HL-60 (cell line): ENCODE data around the gene DCAF12L2.
"Not testable (repeated sequence)": the region's sequence is repeated elsewhere in the genome, so short reads cannot be mapped to it uniquely, and the experiment has no call there.

ENCODE experiments used
- DNase-seq, 2 experiments: peaks; one replicate each; pipeline ENCODE4 v3.0.0-alpha.2; 2010 to 2020; ENCODE audit warnings: low read depth in 1 of 2, low spot score in 1 of 2
- H3K27ac ChIP-seq: fragments of 250-450 bp; sonication (Bioruptor Pico); replicated peaks from 2 replicates; pipeline ENCODE4 v1.5.1; 2020; ENCODE audit warnings: mild to moderate bottlenecking, moderate library complexity
- H3K27me3 ChIP-seq: fragments of 250-450 bp; sonication (Bioruptor Pico); 2 replicates; pipeline ENCODE4 v1.5.1; 2021; ENCODE audit warnings: mild to moderate bottlenecking, moderate library complexity; ENCODE audit not compliant: insufficient read depth, poor library complexity, severe bottlenecking
- H3K4me3 ChIP-seq: replicated peaks from 2 replicates; pipeline ENCODE4 v1.5.1; 2011; ENCODE audit warnings: mild to moderate bottlenecking, control low read depth, low read length; ENCODE audit not compliant: insufficient read depth
- CTCF ChIP-seq: IDR thresholded peaks from one replicate; pipeline ENCODE4 v1.5.1; 2011; ENCODE audit warnings: low read length, control low read depth, inconsistent platforms; ENCODE audit not compliant: insufficient read depth
- GABPA ChIP-seq: IDR thresholded peaks from 2 replicates; pipeline ENCODE4 v1.6.1; 2012; ENCODE audit warnings: low read depth
- POLR2AphosphoS5 ChIP-seq: IDR thresholded peaks from 2 replicates; pipeline ENCODE4 v1.6.1; 2012; ENCODE audit warnings: low read depth
- REST ChIP-seq: IDR thresholded peaks from 2 replicates; pipeline ENCODE4 v1.6.1; 2012; ENCODE audit warnings: low read depth; ENCODE audit not compliant: insufficient replicate concordance
- SPI1 ChIP-seq: IDR thresholded peaks from 2 replicates; pipeline ENCODE4 v1.6.1; 2012; ENCODE audit warnings: low read depth, mild to moderate bottlenecking, borderline replicate concordance
- long read RNA-seq: library from polyadenylated mRNA; unstranded; transcript quantifications from one replicate; pipeline ENCODE4 v2.0.0, GENCODE V29; 2020

Gene DCAF12L2
- long read RNA-seq: 0 reads

- H3K4me3 ChIP-seq: no peak within 1 kb of the TSS
- no peak for DNase-seq
- TF ChIP-seq CTCF: no peak
- TF ChIP-seq GABPA: no peak
- TF ChIP-seq SPI1: no peak
- no peak for TF ChIP-seq POLR2AphosphoS5
- TF ChIP-seq REST: no peak
- no peak within 1 kb of the TSS for H3K27ac ChIP-seq
- no peaks in the 10 kb centered on the region for H3K27me3 ChIP-seq
Observed at GRCh38 chrX:126165721-126166461, at the start of gene DCAF12L2. TSS of gene DCAF12L2 (minus strand) at chrX:126166289. CDS start at chrX:126165924, 365 bp downstream.

GRCh38 chrX:126190888-126191287, 24.8 kb upstream of the DCAF12L2 start:
- H3K27me3 ChIP-seq, DNase-seq, H3K4me3 ChIP-seq, H3K27ac ChIP-seq: not testable (repeated sequence)

DNA sequence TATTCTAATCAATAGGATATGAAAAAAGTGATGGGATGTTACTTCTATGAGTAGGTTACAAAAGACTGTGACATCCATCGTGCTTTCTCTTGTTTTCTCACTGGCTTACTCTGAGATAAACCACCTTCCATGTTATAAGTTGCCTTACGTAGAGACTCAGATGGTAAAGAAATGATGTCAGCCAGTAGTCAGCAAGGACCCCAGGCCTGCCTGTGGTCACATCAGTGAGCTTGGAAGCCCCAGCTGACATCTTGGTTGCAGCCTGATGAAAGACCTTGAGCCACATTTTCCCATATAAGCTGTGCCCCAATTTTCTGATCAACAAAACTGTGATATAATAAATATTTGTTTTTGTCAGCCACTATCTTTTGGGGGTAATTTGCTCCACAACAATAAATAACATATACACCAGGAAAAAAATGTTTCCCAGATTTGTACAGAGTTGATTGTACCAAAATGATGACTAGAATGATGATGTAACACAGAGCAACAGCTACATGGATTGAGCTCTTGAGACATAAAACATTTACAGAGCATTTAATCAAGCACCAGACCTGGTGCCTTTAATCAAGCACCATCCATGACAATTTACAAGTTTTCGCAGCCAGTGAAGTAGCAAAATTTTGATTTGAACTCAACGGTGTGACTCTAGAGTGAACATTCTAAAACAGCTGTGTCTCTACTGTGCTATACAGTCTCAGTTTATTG, 11.2 kb upstream of the DCAF12L2 start:
- TF ChIP-seq GABPA: no peak
- no peak overlapping the region for H3K27ac ChIP-seq
- H3K27me3 ChIP-seq: no peaks in the 10 kb centered on the region
- H3K4me3 ChIP-seq: no peak overlapping the region
- no peak for DNase-seq

DNA sequence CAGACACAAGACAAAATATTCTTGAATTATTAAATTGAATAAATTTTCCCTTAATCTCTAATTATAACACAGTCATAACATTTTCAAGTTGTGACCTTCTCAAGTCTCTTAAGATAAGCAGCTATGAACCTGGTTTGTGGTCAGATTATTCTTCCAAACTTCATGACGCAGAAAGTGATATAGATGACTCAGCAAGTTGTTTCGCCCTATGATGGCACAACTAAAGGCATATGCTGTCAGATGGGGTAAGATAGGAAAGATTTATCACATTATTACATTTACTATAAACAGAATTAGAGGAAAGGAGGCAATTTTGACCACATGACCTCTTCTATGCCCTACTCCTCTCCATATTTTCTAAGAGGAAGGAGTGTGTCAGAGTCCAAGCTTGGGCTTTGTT, 4.6 kb upstream of the DCAF12L2 start:
- TF ChIP-seq POLR2AphosphoS5: no peak
- TF ChIP-seq CTCF: no peak
- no peak for TF ChIP-seq SPI1
- H3K27ac ChIP-seq: no peak overlapping the region
- H3K4me3 ChIP-seq: no peak overlapping the region
- no peaks in the 10 kb centered on the region for H3K27me3 ChIP-seq
- no peak for DNase-seq

- DNase-seq: no peak
- H3K27me3 ChIP-seq: no peaks in the 10 kb centered on the region
- TF ChIP-seq SPI1 (no peak), REST (no peak), GABPA (no peak), POLR2AphosphoS5 (no peak), CTCF (no peak)
- no peak overlapping the region for H3K4me3 ChIP-seq
- no peak overlapping the region for H3K27ac ChIP-seq
Observed at GRCh38 chrX:126167560-126167959, 1.5 kb upstream of the DCAF12L2 start.
